H9 (cell line): ENCODE results near the gene KCTD12. TPM values are rescaled to one million over a fixed set of nuclear protein-coding genes. Genes with fewer than 3 reads are reported as not detected.

Experiments
- DNase-seq: peaks from one replicate; pipeline ENCODE4 v3.0.0-alpha.2; 2017
- H2AFZ ChIP-seq: one replicate; pipeline ENCODE4 v1.6.1; 2013; ENCODE audit warnings: mild to moderate bottlenecking, low read length, control low read depth, moderate library complexity
- H2AK5ac ChIP-seq: 2 replicates; pipeline ENCODE4 v1.6.1; 2013; ENCODE audit warnings: low read length, control low read depth, mixed read lengths; ENCODE audit not compliant: insufficient read length
- H2BK120ac ChIP-seq: one replicate; pipeline ENCODE4 v1.6.1; 2013; ENCODE audit warnings: low read depth, mild to moderate bottlenecking, low read length, control low read depth, inconsistent platforms; ENCODE audit not compliant: poor library complexity, severe bottlenecking
- H2BK12ac ChIP-seq: 2 replicates; pipeline ENCODE4 v1.6.1; 2013; ENCODE audit warnings: low read length, control low read depth, mixed read lengths, low read depth; ENCODE audit not compliant: insufficient read length
- H2BK15ac ChIP-seq: 2 replicates; pipeline ENCODE4 v1.6.1; 2013; ENCODE audit warnings: low read depth, low read length, control low read depth
- H2BK20ac ChIP-seq: one replicate; pipeline ENCODE4 v1.6.1; 2013; ENCODE audit warnings: low read depth, mild to moderate bottlenecking, low read length, control low read depth, inconsistent platforms; ENCODE audit not compliant: poor library complexity, severe bottlenecking
- H2BK5ac ChIP-seq: 2 replicates; pipeline ENCODE4 v1.6.1; 2013; ENCODE audit warnings: low read length, control low read depth, mixed read lengths; ENCODE audit not compliant: insufficient read length
- H3K14ac ChIP-seq: 2 replicates; pipeline ENCODE4 v1.6.1; 2013; ENCODE audit warnings: low read length, control low read depth; ENCODE audit not compliant: insufficient read depth
- H3K18ac ChIP-seq: 2 replicates; pipeline ENCODE4 v1.6.1; 2013; ENCODE audit warnings: low read depth, mild to moderate bottlenecking, mixed read lengths, low read length, control low read depth; ENCODE audit not compliant: insufficient read length
- H3K23ac ChIP-seq: 2 replicates; pipeline ENCODE4 v1.6.1; 2013; ENCODE audit warnings: low read length, control low read depth, mixed read lengths, low read depth; ENCODE audit not compliant: insufficient read length
- H3K23me2 ChIP-seq: 2 replicates; pipeline ENCODE4 v1.6.1; 2013; ENCODE audit warnings: low read depth, mild to moderate bottlenecking, mixed read lengths, low read length, control low read depth; ENCODE audit not compliant: insufficient read length, poor library complexity, severe bottlenecking
- H3K27ac ChIP-seq: 2 replicates; pipeline ENCODE4 v1.5.1; 2013; ENCODE audit warnings: low read length, control low read depth, mixed read lengths, low read depth; ENCODE audit not compliant: insufficient read length
- H3K27me3 ChIP-seq: 2 replicates; pipeline ENCODE4 v1.6.1; 2013; ENCODE audit warnings: low read length, control low read depth, inconsistent platforms; ENCODE audit not compliant: insufficient read depth
- H3K4ac ChIP-seq: 2 replicates; pipeline ENCODE4 v1.6.1; 2013; ENCODE audit warnings: low read depth, mild to moderate bottlenecking, control low read depth, inconsistent platforms, low read length, moderate library complexity
- H3K4me1 ChIP-seq: 2 replicates; pipeline ENCODE4 v1.6.1; 2013; ENCODE audit warnings: low read length, control low read depth, inconsistent platforms; ENCODE audit not compliant: insufficient read depth
- H3K4me2 ChIP-seq: 2 replicates; pipeline ENCODE4 v1.6.1; 2013; ENCODE audit warnings: low read length, control low read depth, mixed read lengths; ENCODE audit not compliant: insufficient read length, insufficient read depth
- H3K56ac ChIP-seq: 2 replicates; pipeline ENCODE4 v1.6.1; 2013; ENCODE audit warnings: low read depth, mild to moderate bottlenecking, mixed read lengths, low read length, control low read depth; ENCODE audit not compliant: insufficient read length
- H3K79me1 ChIP-seq: 2 replicates; pipeline ENCODE4 v1.6.1; 2013; ENCODE audit warnings: low read depth, mild to moderate bottlenecking, moderate library complexity, low read length, control low read depth, inconsistent platforms; ENCODE audit not compliant: insufficient read depth, poor library complexity, severe bottlenecking
- H3K79me2 ChIP-seq: 2 replicates; pipeline ENCODE4 v1.6.1; 2013; ENCODE audit warnings: low read length, control low read depth, inconsistent platforms; ENCODE audit not compliant: insufficient read depth
- H3K9ac ChIP-seq: 2 replicates; pipeline ENCODE4 v1.6.1; 2013; ENCODE audit warnings: low read length, control low read depth, mixed read lengths; ENCODE audit not compliant: insufficient read length; ENCODE audit errors: extremely low read depth
- H3K9me3 ChIP-seq: one replicate; pipeline ENCODE4 v1.6.1; 2013; ENCODE audit warnings: low read depth, low read length, inconsistent platforms; ENCODE audit not compliant: control insufficient read depth
- H3T11ph ChIP-seq: one replicate; pipeline ENCODE4 v1.6.1; 2013; ENCODE audit warnings: mild to moderate bottlenecking, low read length, control low read depth, inconsistent platforms
- H4K20me1 ChIP-seq: one replicate; pipeline ENCODE4 v1.6.1; 2013; ENCODE audit not compliant: control insufficient read depth, insufficient read length, insufficient read depth
- H4K5ac ChIP-seq: 2 replicates; pipeline ENCODE4 v1.6.1; 2013; ENCODE audit warnings: low read depth, mild to moderate bottlenecking, mixed read lengths, low read length, control low read depth; ENCODE audit not compliant: insufficient read length
- H4K8ac ChIP-seq: replicated peaks from 2 replicates; pipeline ENCODE4 v1.6.1; 2013; ENCODE audit warnings: low read length, control low read depth, mixed read lengths, low read depth; ENCODE audit not compliant: insufficient read length
- H4K91ac ChIP-seq: 2 replicates; pipeline ENCODE4 v1.6.1; 2013; ENCODE audit warnings: low read depth, mild to moderate bottlenecking, moderate library complexity, mixed read lengths, low read length, control low read depth; ENCODE audit not compliant: insufficient read length
- H3K27ac Mint-ChIP-seq, 3 experiments: 2 replicates in 2 of 3; 3 replicates in 1 of 3; pipeline ENCODE4 v1.8.0; 2020 to 2021; ENCODE audit warnings: mixed read lengths in 3 of 3, mild to moderate bottlenecking in 1 of 3, moderate library complexity in 1 of 3
- H3K27me3 Mint-ChIP-seq: 2 replicates; pipeline ENCODE4 v1.8.0; 2021; ENCODE audit warnings: low read depth, mild to moderate bottlenecking, moderate library complexity, mixed read lengths
- H3K36me3 Mint-ChIP-seq, 3 experiments: 2 replicates in 2 of 3; 3 replicates in 1 of 3; pipeline ENCODE4 v1.8.0; 2020 to 2021; ENCODE audit warnings: low read depth in 3 of 3, mixed read lengths in 3 of 3; ENCODE audit not compliant: insufficient read depth in 1 of 3
- H3K4me1 Mint-ChIP-seq, 2 experiments: 2 replicates each; pipeline ENCODE4 v1.8.0; 2020; ENCODE audit warnings: mixed read lengths in 2 of 2
- H3K4me3 Mint-ChIP-seq, 2 experiments: 2 replicates in 1 of 2; 3 replicates in 1 of 2; pipeline ENCODE4 v1.8.0; 2020 to 2021; ENCODE audit warnings: mild to moderate bottlenecking in 2 of 2, mixed read lengths in 2 of 2, moderate library complexity in 1 of 2
- H3K9me3 Mint-ChIP-seq, 2 experiments: 2 replicates in 1 of 2; 3 replicates in 1 of 2; pipeline ENCODE4 v1.8.0; 2020; ENCODE audit warnings: mild to moderate bottlenecking in 2 of 2, mixed read lengths in 2 of 2, moderate library complexity in 1 of 2
- WGBS: extraction: QIAGEN DNeasy Blood & Tissue Kit; methylation state at CpG from one replicate; pipeline ENCODE4 v1.1.7; 2013; ENCODE audit warnings: missing lambda C conversion rate, low lambda C conversion rate, mixed read lengths; ENCODE audit not compliant: insufficient read length; ENCODE audit errors: extremely low coverage; 5-methylcytosine and 5-hydroxymethylcytosine counted together
- total RNA-seq: library from RNA; stranded (reverse); gene quantifications from 2 replicates; pipeline ENCODE4 v1.2.1, GENCODE V29; 2021
- TF ChIP-seq, protein P1 (sequence below): fragments of 200-600 bp; sonication (generic); conservative IDR thresholded peaks from 3 replicates; pipeline ENCODE4 v1.8.0; 2021; ENCODE audit warnings: antibody characterized with exemption, mild to moderate bottlenecking

Gene KCTD12
- total RNA-seq, 1 experiment from 2014 or later: 3.4 TPM

DNA sequence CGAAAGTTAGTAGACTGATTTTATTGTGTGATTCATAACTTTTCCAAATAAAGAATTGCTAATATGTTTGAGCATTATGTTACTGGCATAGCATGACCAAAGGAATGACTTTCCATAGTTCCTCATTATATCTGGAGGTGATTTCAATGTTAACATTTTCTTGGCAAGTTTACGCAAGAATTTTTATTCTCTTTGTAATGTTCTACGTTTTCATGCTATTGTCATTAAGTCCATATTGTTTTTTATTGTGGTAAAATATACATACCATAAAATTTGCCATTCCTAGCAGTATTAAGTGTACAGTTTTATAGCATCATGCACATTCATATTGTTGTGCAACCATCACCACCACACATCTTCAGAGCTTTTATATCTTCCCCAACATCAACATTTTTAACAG lies 14.8 kb downstream of the KCTD12 start:
- TF ChIP-seq, protein P1, sequence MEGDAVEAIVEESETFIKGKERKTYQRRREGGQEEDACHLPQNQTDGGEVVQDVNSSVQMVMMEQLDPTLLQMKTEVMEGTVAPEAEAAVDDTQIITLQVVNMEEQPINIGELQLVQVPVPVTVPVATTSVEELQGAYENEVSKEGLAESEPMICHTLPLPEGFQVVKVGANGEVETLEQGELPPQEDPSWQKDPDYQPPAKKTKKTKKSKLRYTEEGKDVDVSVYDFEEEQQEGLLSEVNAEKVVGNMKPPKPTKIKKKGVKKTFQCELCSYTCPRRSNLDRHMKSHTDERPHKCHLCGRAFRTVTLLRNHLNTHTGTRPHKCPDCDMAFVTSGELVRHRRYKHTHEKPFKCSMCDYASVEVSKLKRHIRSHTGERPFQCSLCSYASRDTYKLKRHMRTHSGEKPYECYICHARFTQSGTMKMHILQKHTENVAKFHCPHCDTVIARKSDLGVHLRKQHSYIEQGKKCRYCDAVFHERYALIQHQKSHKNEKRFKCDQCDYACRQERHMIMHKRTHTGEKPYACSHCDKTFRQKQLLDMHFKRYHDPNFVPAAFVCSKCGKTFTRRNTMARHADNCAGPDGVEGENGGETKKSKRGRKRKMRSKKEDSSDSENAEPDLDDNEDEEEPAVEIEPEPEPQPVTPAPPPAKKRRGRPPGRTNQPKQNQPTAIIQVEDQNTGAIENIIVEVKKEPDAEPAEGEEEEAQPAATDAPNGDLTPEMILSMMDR: no peak
- Histone ChIP-seq H3K9me3 (no peaks in the 10 kb centered on the region), H4K5ac (no peak overlapping the region), H3K4me1 (no peaks in the 10 kb centered on the region), H4K91ac (no peak overlapping the region), H3K9ac (no peak overlapping the region), H3K4me2 (no peak overlapping the region), H4K20me1 (no peaks in the 10 kb centered on the region), H3K56ac (no peak overlapping the region), H2BK120ac (no peak overlapping the region), H2AFZ (no peak overlapping the region), H3K18ac (no peak overlapping the region), H3K23me2 (no peaks in the 10 kb centered on the region), H3K23ac (no peak overlapping the region), H3T11ph (no peak overlapping the region), H2BK5ac (no peak overlapping the region), H3K27me3 (no peaks in the 10 kb centered on the region), H2BK15ac (no peak overlapping the region), H3K4ac (no peak overlapping the region), H4K8ac (no peak overlapping the region), H3K79me1 (no peaks in the 10 kb centered on the region), H2BK12ac (no peak overlapping the region), H3K14ac (no peak overlapping the region), H2BK20ac (no peak overlapping the region), H2AK5ac (no peak overlapping the region), H3K27ac (no peak overlapping the region), H3K79me2 (no peaks in the 10 kb centered on the region)
- no peaks in the 10 kb centered on the region for H3K9me3 Mint-ChIP-seq
- DNase-seq: no peak
- WGBS: no CpG with 5 or more reads among the region's 3 CpGs
- peaks cover 1% of the 10 kb centered on the region; the same call in 1 of the 2 replicates for H3K27me3 Mint-ChIP-seq
- H3K36me3 Mint-ChIP-seq: no peaks in the 10 kb centered on the region
- H3K27ac Mint-ChIP-seq: no peak overlapping the region
- no peak overlapping the region for H3K4me3 Mint-ChIP-seq
- peaks cover 0 to 2% of the 10 kb centered on the region in 2 experiments; a peak in 1 of 4 replicates for H3K4me1 Mint-ChIP-seq
